Transverse colon (tissue), 4 donors: ENCODE results near the gene POLD4. TPM values are rescaled to one million over a fixed set of nuclear protein-coding genes. Genes with fewer than 3 reads are reported as not detected.

Source experiments
- DNase-seq: peaks from one replicate; pipeline ENCODE4 v3.0.0-alpha.2; 2019
- H3K27ac ChIP-seq, 4 donors: fragments of 200-600 bp; sonication (generic); 2 replicates each; pipeline ENCODE4 v1.5.1; 2016 to 2018; ENCODE audit warnings: inconsistent platforms in 4 of 4
- H3K27me3 ChIP-seq: fragments of 200-600 bp; sonication (generic); 2 replicates; pipeline ENCODE4 v1.5.1; 2017; ENCODE audit warnings: inconsistent platforms
- H3K36me3 ChIP-seq, 4 donors: fragments of 200-600 bp; sonication (generic); 2 replicates each; pipeline ENCODE4 v1.5.1; 2017 to 2019; ENCODE audit warnings: inconsistent platforms in 4 of 4
- H3K4me1 ChIP-seq, 4 donors: fragments of 200-600 bp; sonication (generic); 2 replicates each; pipeline ENCODE4 v1.5.1; 2017 to 2020; ENCODE audit warnings: inconsistent platforms in 4 of 4
- H3K4me3 ChIP-seq, 4 donors: fragments of 200-600 bp; sonication (generic); 1 replicate in 1 of 4; 2 replicates in 3 of 4; pipeline versions ENCODE4 v1.5.1 to v1.6.1; 2017 to 2019; ENCODE audit warnings: inconsistent platforms in 4 of 4
- H3K9me3 ChIP-seq, 2 donors: fragments of 200-600 bp; sonication (generic); 2 replicates each; pipeline ENCODE4 v1.5.1; 2017 to 2019; ENCODE audit warnings: inconsistent platforms in 2 of 2
- CTCF ChIP-seq, 5 experiments: fragments of 200-600 bp in 3 of 5; fragments of 450-650 bp in 2 of 5; sonication (generic) in 3 of 5; IDR thresholded peaks; 1 replicate in 2 of 5; 2 replicates in 3 of 5; pipeline ENCODE4 v1.5.1; 2016 to 2017; ENCODE audit warnings: antibody characterized with exemption in 5 of 5, inconsistent platforms in 3 of 5, mild to moderate bottlenecking in 2 of 5, moderate library complexity in 1 of 5
- EP300 ChIP-seq: sonication (generic); formaldehyde crosslinking; IDR thresholded peaks from one replicate; pipeline ENCODE4 v1.6.1; 2017; ENCODE audit warnings: antibody characterized with exemption, low read depth
- POLR2A ChIP-seq: fragments of 450-650 bp; IDR thresholded peaks from one replicate; pipeline ENCODE4 v1.6.1; 2016; ENCODE audit warnings: antibody characterized with exemption, mild to moderate bottlenecking, moderate library complexity
- POLR2AphosphoS5 ChIP-seq, 3 donors: sonication (generic); formaldehyde crosslinking; IDR thresholded peaks; one replicate each; pipeline ENCODE4 v1.6.1; 2016; ENCODE audit warnings: antibody characterized with exemption in 3 of 3
- WGBS, 2 donors: methylation state at CpG; one replicate each; pipeline ENCODE4 v1.1.5; 2018; ENCODE audit warnings: low coverage in 1 of 2; 5-methylcytosine and 5-hydroxymethylcytosine counted together
- in situ Hi-C, 4 donors: fragments of 200-750 bp; cut with MboI; loops; one replicate each; pipeline versions ENCODE4 v1.15.0 to v1.15.1; 2017; ENCODE audit warnings: low sequenced_read_pairs in 3 of 4, low pct_ligation_motif_present in 1 of 4, low pct_unique_long_range_greater_than_20kb in 1 of 4
- intact Hi-C: fragments of 100-400 bp; cut with DNase I; formaldehyde crosslinking; loops from one replicate; pipeline ENCODE4 v1.15.1; 2023; ENCODE audit warnings: low total_unique reads
- small RNA-seq, 4 donors: library from RNA; depleted of rRNA; stranded (forward); fragments of <200 nt; gene quantifications; one replicate each; pipeline ENCODE3, GENCODE V24; 2016
- total RNA-seq, 4 donors: library from RNA; depleted of rRNA; stranded (reverse); fragments of >200 nt; gene quantifications; one replicate each; pipeline ENCODE4 v1.1.0, GENCODE V29; 2016

Gene POLD4
- total RNA-seq, 4 donors from 2014 or later: 261 to 372 (median 319) TPM

GRCh38 chr11:67301951-67302516 is 51.3 kb downstream of the POLD4 start:
- in situ Hi-C loops: no loop called here
- WGBS, 2 donors: 38% methylated on average over 15 of the region's 15 CpGs; no CpG with 5 or more reads in 1 of the 2 donors
- H3K36me3 ChIP-seq: no peaks in the 10 kb centered on the region

DNA sequence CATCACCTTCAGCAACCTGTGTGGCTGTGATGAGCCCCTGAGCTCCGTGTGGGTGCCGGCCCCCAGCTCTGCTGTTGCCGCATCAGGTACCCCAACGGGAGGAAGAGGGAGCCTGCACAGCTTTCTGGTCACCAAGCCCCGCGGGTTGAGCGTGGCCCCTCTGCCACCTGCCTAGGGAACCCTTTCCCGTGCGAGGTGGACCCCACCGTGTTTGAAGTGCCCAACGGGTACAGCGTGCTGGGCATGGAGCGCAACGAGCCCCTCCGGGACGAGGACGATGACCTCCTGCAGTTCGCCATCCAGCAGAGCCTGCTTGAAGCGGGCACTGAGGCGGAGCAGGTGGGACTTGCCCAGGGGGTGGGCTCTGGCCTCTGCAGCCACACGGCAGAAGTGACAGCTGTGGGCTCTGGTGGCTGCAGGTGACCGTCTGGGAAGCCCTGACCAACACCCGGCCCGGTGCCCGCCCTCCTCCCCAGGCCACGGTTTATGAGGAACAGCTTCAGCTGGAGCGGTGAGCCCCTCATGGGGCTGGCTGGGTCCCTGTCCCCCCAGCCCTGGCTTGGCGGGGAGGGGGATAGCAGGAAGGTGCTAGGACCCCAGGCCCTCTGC is 51.9 kb downstream of the POLD4 start:
- peak overlapping the region in 3 of 4 donors; percentile 90 to 91 (median 90) for H3K27ac ChIP-seq
- no peaks in the 10 kb centered on the region for H3K9me3 ChIP-seq
- DNase-seq: peak; percentile 8
- in situ Hi-C loops: no loop called here
- WGBS, 2 donors: 90% methylated on average over 23 of the region's 28 CpGs; no CpG with 5 or more reads in 1 of the 2 donors
- intact Hi-C loops: no loop called here
- H3K4me1 ChIP-seq: peaks cover 13 to 37% (median 27%) of the 10 kb centered on the region in 4 donors
- peaks cover 0 to 4% (median 2%) of the 10 kb centered on the region in 4 donors for H3K36me3 ChIP-seq
- peak overlapping the region in 1 of 4 donors; percentile 94 for H3K4me3 ChIP-seq
- no peak for TF ChIP-seq POLR2A
- TF ChIP-seq CTCF (IDR thresholded peaks at IDR 0.05): no peak
- no peak for TF ChIP-seq EP300
- no peak for TF ChIP-seq POLR2AphosphoS5 (IDR thresholded peaks at IDR 0.05)
- H3K27me3 ChIP-seq: no peaks in the 10 kb centered on the region

More at GRCh38 chr11:67301951-67302516, 51.3 kb downstream of the POLD4 start:
- peak; percentile 76 for DNase-seq
- H3K4me1 ChIP-seq: peaks cover 13 to 37% (median 27%) of the 10 kb centered on the region in 4 donors
- intact Hi-C loops: no loop called here
- H3K27me3 ChIP-seq: no peaks in the 10 kb centered on the region
- TF ChIP-seq POLR2A (peak; percentile 60), CTCF (IDR thresholded peaks at IDR 0.05) (no peak), POLR2AphosphoS5 (IDR thresholded peaks at IDR 0.05) (peak; percentile 7 to 58 (median 20))
- peak overlapping the region; percentile 83 to 91 (median 90) for H3K27ac ChIP-seq
- H3K4me3 ChIP-seq: peak overlapping the region in 3 of 4 donors; percentile 81 to 94 (median 84)
- H3K9me3 ChIP-seq: no peaks in the 10 kb centered on the region

Small RNA genes within 50 kb of the gene (small RNA-seq; reads per million reads assigned to genes)
- gene RN7SKP239 (0 reads per million in 4 donors), gene RNU6-1238P (0 reads per million in 4 donors)

Other genes starting within 250 kb of the POLD4 start
- 100 to 1,000 TPM in 1 of 4 donors, 10 to 100 TPM in 3; 65.3 to 137 (median 81.2) TPM for gene KDM2A, start 234.3 kb downstream of the POLD4 start, total RNA-seq
- 100 to 1,000 TPM; 104 to 294 (median 160) TPM for gene GRK2, start 87.1 kb downstream of the POLD4 start, total RNA-seq
- 100 to 1,000 TPM in 1 of 4 donors, 10 to 100 TPM in 3; 19.7 to 194 (median 54.5) TPM for gene ANKRD13D, start 64.2 kb downstream of the POLD4 start, total RNA-seq
- 100 to 1,000 TPM in 2 of 4 donors, 10 to 100 TPM in 2; 73.0 to 174 (median 123) TPM for gene SSH3, start 50.0 kb downstream of the POLD4 start, total RNA-seq
- gene CLCF1, start 20.1 kb upstream of the POLD4 start, total RNA-seq: 10 to 100 TPM in 1 of 4 donors, 1 to 10 TPM in 3; 1.8 to 46.4 (median 5.8) TPM
- 100 to 1,000 TPM in 2 of 4 donors, 10 to 100 TPM in 2; 37.8 to 470 (median 95.3) TPM for gene RAD9A, start 38.4 kb upstream of the POLD4 start, total RNA-seq
- 100 to 1,000 TPM in 3 of 4 donors, 10 to 100 TPM in 1; 83.0 to 251 (median 163) TPM for gene PPP1CA, start 48.3 kb upstream of the POLD4 start, total RNA-seq
- 10 to 100 TPM in 2 of 4 donors, 1 to 10 TPM in 2; 1.2 to 17.2 (median 7.4) TPM for gene TBC1D10C, start 50.5 kb upstream of the POLD4 start, total RNA-seq
- gene CARNS1, start 62.1 kb upstream of the POLD4 start, total RNA-seq: 1 to 10 TPM in 1 of 4 donors, under 1 TPM in 3; 0.27 to 4.4 (median 0.43) TPM
- 100 to 1,000 TPM in 1 of 4 donors, 10 to 100 TPM in 3; 53.5 to 108 (median 75.9) TPM for gene RPS6KB2, start 74.9 kb upstream of the POLD4 start, total RNA-seq
- 10 to 100 TPM; 13.2 to 78.9 (median 53.9) TPM for gene PTPRCAP, start 84.1 kb upstream of the POLD4 start, total RNA-seq
- 100 to 1,000 TPM in 3 of 4 donors, 10 to 100 TPM in 1; 72.6 to 204 (median 151) TPM for gene CORO1B, start 89.9 kb upstream of the POLD4 start, total RNA-seq
- not detected for gene GPR152, start 99.2 kb upstream of the POLD4 start, total RNA-seq
- gene CABP4, start 101.8 kb upstream of the POLD4 start, total RNA-seq: 1 to 10 TPM in 2 of 4 donors, not detected in 2; 1.2 to 2.2 TPM
- gene TMEM134, start 115.7 kb upstream of the POLD4 start, total RNA-seq: 100 to 1,000 TPM; 107 to 347 (median 115) TPM
- gene AIP, start 129.5 kb upstream of the POLD4 start, total RNA-seq: 10 to 100 TPM; 32.9 to 71.5 (median 57.6) TPM
- gene PITPNM1, start 151.8 kb upstream of the POLD4 start, total RNA-seq: 100 to 1,000 TPM in 1 of 4 donors, 10 to 100 TPM in 3; 23.5 to 451 (median 60.8) TPM
- gene CDK2AP2, start 154.6 kb upstream of the POLD4 start, total RNA-seq: 100 to 1,000 TPM in 1 of 4 donors, 10 to 100 TPM in 3; 49.4 to 140 (median 83.4) TPM
- not detected for gene CABP2, start 169.9 kb upstream of the POLD4 start, total RNA-seq
- 100 to 1,000 TPM; 166 to 578 (median 537) TPM for gene GSTP1, start 230.3 kb upstream of the POLD4 start, total RNA-seq